ENCODE measurements around the gene PPARGC1A. TPM values are rescaled to one million over a fixed set of nuclear protein-coding genes. Genes with fewer than 3 reads are reported as not detected.
A peak's percentile ranks its signal among the peaks of the same experiment; 100 is the strongest.

The PPARGC1A gene
- total and polyA plus RNA-seq, 2 experiments from 2014 or later: 6.7 to 16.6 TPM

DNA sequence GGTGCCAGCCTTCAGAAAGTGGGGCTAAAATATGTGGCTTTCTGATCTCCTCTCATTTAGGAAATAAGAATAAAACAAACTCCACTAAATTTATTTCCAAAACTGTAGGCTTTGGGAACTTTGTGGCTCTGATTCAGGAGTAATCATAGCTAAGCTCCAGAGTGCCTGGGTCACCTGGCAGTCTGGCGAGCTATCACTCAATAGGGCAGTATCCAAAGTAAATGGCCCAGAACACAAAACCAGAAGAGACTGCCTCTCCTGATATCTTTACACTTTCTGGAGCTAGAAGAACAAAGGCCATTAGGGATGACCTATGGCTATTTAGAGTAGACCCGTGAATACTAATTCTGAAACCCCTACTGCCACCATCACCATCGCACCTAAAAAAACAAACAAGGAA is 17.0 kb upstream of the PPARGC1A start:
- Histone ChIP-seq H3K36me3 (replicated peaks; ENCODE audit: insufficient read depth, low read depth) (no peaks in the 10 kb centered on the region), H3K4me1 (ENCODE audit: insufficient read depth) (no peaks in the 10 kb centered on the region), H3K27ac (no peak overlapping the region), H4K20me1 (ENCODE audit: insufficient read depth, poor library complexity, severe bottlenecking) (no peaks in the 10 kb centered on the region), H3K4me2 (no peak overlapping the region), H3K9me3 (ENCODE audit: low read depth) (no peaks in the 10 kb centered on the region), H3K4me3 (no peak overlapping the region), H3K9me2 (replicated peaks; ENCODE audit: insufficient read depth) (no peaks in the 10 kb centered on the region), H3K27me3 (no peaks in the 10 kb centered on the region), H2AFZ (no peak overlapping the region), H3K79me2 (no peaks in the 10 kb centered on the region)
- no peak for TF ChIP-seq EZH2phosphoT487 (IDR thresholded peaks at IDR 0.05; ENCODE audit: low read depth, severe bottlenecking, unreplicated experiment)
- no peak for TF ChIP-seq EZH2 (IDR thresholded peaks at IDR 0.05; ENCODE audit: borderline replicate concordance)
- TF ChIP-seq, protein P1, sequence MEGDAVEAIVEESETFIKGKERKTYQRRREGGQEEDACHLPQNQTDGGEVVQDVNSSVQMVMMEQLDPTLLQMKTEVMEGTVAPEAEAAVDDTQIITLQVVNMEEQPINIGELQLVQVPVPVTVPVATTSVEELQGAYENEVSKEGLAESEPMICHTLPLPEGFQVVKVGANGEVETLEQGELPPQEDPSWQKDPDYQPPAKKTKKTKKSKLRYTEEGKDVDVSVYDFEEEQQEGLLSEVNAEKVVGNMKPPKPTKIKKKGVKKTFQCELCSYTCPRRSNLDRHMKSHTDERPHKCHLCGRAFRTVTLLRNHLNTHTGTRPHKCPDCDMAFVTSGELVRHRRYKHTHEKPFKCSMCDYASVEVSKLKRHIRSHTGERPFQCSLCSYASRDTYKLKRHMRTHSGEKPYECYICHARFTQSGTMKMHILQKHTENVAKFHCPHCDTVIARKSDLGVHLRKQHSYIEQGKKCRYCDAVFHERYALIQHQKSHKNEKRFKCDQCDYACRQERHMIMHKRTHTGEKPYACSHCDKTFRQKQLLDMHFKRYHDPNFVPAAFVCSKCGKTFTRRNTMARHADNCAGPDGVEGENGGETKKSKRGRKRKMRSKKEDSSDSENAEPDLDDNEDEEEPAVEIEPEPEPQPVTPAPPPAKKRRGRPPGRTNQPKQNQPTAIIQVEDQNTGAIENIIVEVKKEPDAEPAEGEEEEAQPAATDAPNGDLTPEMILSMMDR (IDR thresholded peaks at IDR 0.05; ENCODE audit: poor library complexity): no peak
- WGBS (ENCODE audit: low lambda C conversion rate, missing lambda C conversion rate): 85% methylated on average over 3 of the region's 3 CpGs
- DNase-seq (ENCODE audit: low spot score): no peak

DNA sequence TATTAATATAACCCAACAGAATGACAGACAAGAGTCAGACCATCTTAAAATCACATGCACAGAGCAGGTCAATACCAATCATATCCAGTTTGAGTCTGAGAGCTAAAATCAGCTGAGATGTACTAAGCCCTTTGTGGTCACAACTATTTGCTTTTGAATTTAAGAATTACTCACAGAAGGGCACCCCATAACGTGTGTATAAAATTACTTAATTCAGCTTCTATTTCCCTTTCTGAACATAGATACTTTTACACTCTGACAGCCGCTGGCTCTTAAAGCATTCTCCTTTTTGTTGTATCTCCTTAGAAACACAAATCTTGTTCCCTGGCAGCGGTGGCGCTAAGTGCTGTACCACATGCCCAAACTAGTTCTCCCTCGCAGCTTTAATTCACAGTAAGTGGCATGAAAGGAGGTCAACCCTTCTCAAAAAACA is 14.8 kb upstream of the PPARGC1A start:
- no peak for TF ChIP-seq EZH2phosphoT487 (IDR thresholded peaks at IDR 0.05; ENCODE audit: low read depth, severe bottlenecking, unreplicated experiment)
- no peak for TF ChIP-seq EZH2 (IDR thresholded peaks at IDR 0.05; ENCODE audit: borderline replicate concordance)
- TF ChIP-seq, protein P1 (IDR thresholded peaks at IDR 0.05; ENCODE audit: poor library complexity): no peak
- no peak overlapping the region for H3K4me2 ChIP-seq
- no peaks in the 10 kb centered on the region for H3K4me1 ChIP-seq (ENCODE audit: insufficient read depth)
- no peaks in the 10 kb centered on the region for H3K27me3 ChIP-seq
- 85% methylated on average over 5 of the region's 5 CpGs for WGBS (ENCODE audit: low lambda C conversion rate, missing lambda C conversion rate)
- no peak for DNase-seq (ENCODE audit: low spot score)
- H4K20me1 ChIP-seq (ENCODE audit: insufficient read depth, poor library complexity, severe bottlenecking): no peaks in the 10 kb centered on the region
- no peaks in the 10 kb centered on the region for H3K9me2 ChIP-seq (replicated peaks; ENCODE audit: insufficient read depth)
- no peaks in the 10 kb centered on the region for H3K79me2 ChIP-seq
- H2AFZ ChIP-seq: no peak overlapping the region
- no peaks in the 10 kb centered on the region for H3K9me3 ChIP-seq (ENCODE audit: low read depth)
- peak overlapping the region; percentile 24 for H3K27ac ChIP-seq
- H3K4me3 ChIP-seq: no peak overlapping the region
- no peaks in the 10 kb centered on the region for H3K36me3 ChIP-seq (replicated peaks; ENCODE audit: insufficient read depth, low read depth)

DNA sequence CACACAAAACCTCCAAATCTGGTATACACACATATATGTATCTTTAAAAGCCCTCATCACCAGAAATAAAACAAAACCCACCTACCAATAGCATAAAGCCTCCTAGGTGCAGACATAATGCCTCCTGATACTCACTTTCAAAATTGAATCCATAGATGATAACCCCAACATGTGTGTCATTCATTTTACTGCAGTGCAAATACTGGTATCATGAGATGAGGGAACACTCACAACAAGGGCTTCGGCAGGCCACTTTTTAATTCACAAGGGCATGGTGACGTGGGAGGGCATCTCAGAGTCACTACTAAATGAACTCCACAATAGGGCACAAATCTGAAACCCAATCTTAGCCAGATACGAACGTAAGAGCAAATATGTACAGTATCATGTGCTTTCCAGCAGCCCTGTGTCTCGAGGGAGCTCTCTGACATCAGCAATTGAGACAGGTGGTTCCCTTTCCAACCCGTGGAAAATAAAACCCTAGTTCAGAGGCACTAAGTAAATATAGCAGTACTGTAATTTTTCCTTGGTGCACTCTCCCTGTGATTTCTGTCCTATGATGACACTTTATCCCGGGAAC is 14.1 kb upstream of the PPARGC1A start:
- Histone ChIP-seq H3K9me3 (ENCODE audit: low read depth) (no peaks in the 10 kb centered on the region), H4K20me1 (ENCODE audit: insufficient read depth, poor library complexity, severe bottlenecking) (no peaks in the 10 kb centered on the region), H3K4me2 (no peak overlapping the region), H3K79me2 (no peaks in the 10 kb centered on the region), H3K9me2 (replicated peaks; ENCODE audit: insufficient read depth) (no peaks in the 10 kb centered on the region), H3K36me3 (replicated peaks; ENCODE audit: insufficient read depth, low read depth) (no peaks in the 10 kb centered on the region), H3K27ac (peak overlapping the region; percentile 24), H2AFZ (no peak overlapping the region), H3K27me3 (no peaks in the 10 kb centered on the region), H3K4me1 (ENCODE audit: insufficient read depth) (no peaks in the 10 kb centered on the region), H3K4me3 (no peak overlapping the region)
- DNase-seq (ENCODE audit: low spot score): peak; percentile 37
- TF ChIP-seq, protein P1 (IDR thresholded peaks at IDR 0.05; ENCODE audit: poor library complexity): no peak
- TF ChIP-seq EZH2 (IDR thresholded peaks at IDR 0.05; ENCODE audit: borderline replicate concordance): no peak
- WGBS (ENCODE audit: low lambda C conversion rate, missing lambda C conversion rate): 60% methylated on average over 7 of the region's 7 CpGs
